Femur (tissue), 1 donor: ENCODE measurements around the gene ICE2.

Experiments
- DNase-seq: peaks from one replicate; pipeline ENCODE4 v3.0.0-alpha.2; 2017

ICE2 gene

GRCh38 chr15:60486742-60487141, 7.8 kb upstream of the ICE2 start:
- no peak for DNase-seq

- no peak for DNase-seq
These were observed 6.6 kb upstream of the ICE2 start for GRCh38 chr15:60485365-60486055.

- no peak for DNase-seq
These were observed 4.1 kb upstream of the ICE2 start for GRCh38 chr15:60483042-60483441.

- DNase-seq = no peak
These were observed 1.9 kb upstream of the ICE2 start for GRCh38 chr15:60480888-60481287.

GRCh38 chr15:60480149-60480548, 1.2 kb upstream of the ICE2 start:
- DNase-seq = no peak

GRCh38 chr15:60479361-60480110, 594 bp upstream of the ICE2 start:
- no peak for DNase-seq

- peak; percentile 36 for DNase-seq
These were observed 901 bp downstream of the ICE2 start for GRCh38 chr15:60477916-60478565.

GRCh38 chr15:60477164-60477563, 1.8 kb downstream of the ICE2 start:
- DNase-seq = no peak

GRCh38 chr15:60476713-60477112, 2.2 kb downstream of the ICE2 start:
- no peak for DNase-seq

GRCh38 chr15:60473135-60473534, 5.8 kb downstream of the ICE2 start:
- DNase-seq = no peak

- DNase-seq = no peak
These were observed 7.6 kb downstream of the ICE2 start for GRCh38 chr15:60471314-60471713.

- no peak for DNase-seq
These were observed 8.9 kb downstream of the ICE2 start for GRCh38 chr15:60469893-60470641.

GRCh38 chr15:60464836-60465630, 13.9 kb downstream of the ICE2 start:
- DNase-seq = no peak

- DNase-seq = no peak
These were observed 16.9 kb downstream of the ICE2 start for GRCh38 chr15:60462027-60462426.

GRCh38 chr15:60460931-60461330, 18.0 kb downstream of the ICE2 start:
- no peak for DNase-seq

- no peak for DNase-seq
These were observed 20.2 kb downstream of the ICE2 start for GRCh38 chr15:60458721-60459120.

GRCh38 chr15:60457985-60458384, 21.0 kb downstream of the ICE2 start:
- DNase-seq = no peak

- no peak for DNase-seq
These were observed 24.1 kb downstream of the ICE2 start for GRCh38 chr15:60454824-60455223.

GRCh38 chr15:60448668-60449360, 30.1 kb downstream of the ICE2 start:
- DNase-seq = no peak

- DNase-seq = no peak
These were observed 34.5 kb downstream of the ICE2 start for GRCh38 chr15:60444289-60444912.

GRCh38 chr15:60442763-60443162, 36.2 kb downstream of the ICE2 start:
- DNase-seq = no peak
